Ishikawa (cell line): ENCODE data around the gene PTPN5.

Experiments
- CEBPB ChIP-seq: IDR thresholded peaks from 2 replicates; pipeline ENCODE4 v1.6.1; 2012
- CREB1 ChIP-seq: IDR thresholded peaks from 2 replicates; pipeline ENCODE4 v1.6.1; 2012; ENCODE audit warnings: low read depth
- EGR1 ChIP-seq: IDR thresholded peaks from 2 replicates; pipeline ENCODE4 v1.6.1; 2012
- EP300 ChIP-seq: IDR thresholded peaks from 2 replicates; pipeline ENCODE4 v1.6.1; 2012; ENCODE audit warnings: borderline replicate concordance
- FOXM1 ChIP-seq: IDR thresholded peaks from 2 replicates; pipeline ENCODE4 v1.6.1; 2012; ENCODE audit warnings: low read depth, borderline replicate concordance
- MAX ChIP-seq: IDR thresholded peaks from 2 replicates; pipeline ENCODE4 v1.6.1; 2012
- NFIC ChIP-seq: IDR thresholded peaks from 2 replicates; pipeline ENCODE4 v1.6.1; 2012
- RAD21 ChIP-seq: IDR thresholded peaks from 2 replicates; pipeline ENCODE4 v1.6.1; 2012; ENCODE audit warnings: low read depth
- REST ChIP-seq: IDR thresholded peaks from 2 replicates; pipeline ENCODE4 v1.6.1; 2012; ENCODE audit warnings: low read depth, mild to moderate bottlenecking
- TAF1 ChIP-seq: IDR thresholded peaks from 2 replicates; pipeline ENCODE4 v1.6.1; 2012; ENCODE audit warnings: low read depth, mild to moderate bottlenecking
- TCF12 ChIP-seq: IDR thresholded peaks from 2 replicates; pipeline ENCODE4 v1.6.1; 2012; ENCODE audit warnings: low read depth
- TEAD4 ChIP-seq: IDR thresholded peaks from 2 replicates; pipeline ENCODE4 v1.6.1; 2012
- USF1 ChIP-seq: IDR thresholded peaks from 2 replicates; pipeline ENCODE4 v1.6.1; 2012
- YY1 ChIP-seq: IDR thresholded peaks from 2 replicates; pipeline ENCODE4 v1.6.1; 2012; ENCODE audit warnings: low read depth
- ZBTB7A ChIP-seq: IDR thresholded peaks from 2 replicates; pipeline ENCODE4 v1.6.1; 2012; ENCODE audit warnings: low read depth

The PTPN5 gene

GRCh38 chr11:18703001-18703763 lies 88.4 kb downstream of the PTPN5 start:
- TF ChIP-seq REST, result no peak
- no peak for TF ChIP-seq TCF12
- no peak for TF ChIP-seq YY1
- no peak for TF ChIP-seq RAD21
- no peak for TF ChIP-seq EP300
- TF ChIP-seq FOXM1, result no peak
- TF ChIP-seq TEAD4, result no peak
- no peak for TF ChIP-seq EGR1
- no peak for TF ChIP-seq CEBPB
- no peak for TF ChIP-seq CREB1
- TF ChIP-seq MAX, result no peak
- no peak for TF ChIP-seq NFIC
- no peak for TF ChIP-seq USF1
- no peak for TF ChIP-seq TAF1
- TF ChIP-seq ZBTB7A, result no peak

GRCh38 chr11:18701614-18702216 lies 89.9 kb downstream of the PTPN5 start:
- TF ChIP-seq YY1, result no peak

GRCh38 chr11:18700872-18701271 lies 90.7 kb downstream of the PTPN5 start:
- TF ChIP-seq YY1 (no peak), REST (no peak), MAX (no peak), USF1 (no peak), FOXM1 (no peak), CEBPB (no peak), CREB1 (no peak), NFIC (no peak), EP300 (no peak), EGR1 (no peak), ZBTB7A (no peak), TAF1 (no peak)

GRCh38 chr11:18700375-18700774 lies 91.2 kb downstream of the PTPN5 start:
- TF ChIP-seq TAF1 (no peak), ZBTB7A (no peak), TEAD4 (0 out of 2 replicates have a peak, but pooled peaks have one; percentile 35), USF1 (no peak), TCF12 (peak; percentile 45), CREB1 (no peak)

- TF ChIP-seq NFIC, result no peak
These were observed 91.7 kb downstream of the PTPN5 start for GRCh38 chr11:18699848-18700261.

- no peak for TF ChIP-seq TEAD4
- no peak for TF ChIP-seq TCF12
These were observed 92.4 kb downstream of the PTPN5 start for GRCh38 chr11:18699269-18699596.
